Tibial artery (tissue), 4 donors: ENCODE data around the gene RNASEH1.
A peak's percentile ranks its signal among the peaks of the same experiment; 100 is the strongest.

ENCODE experiments used
- DNase-seq, 2 donors: peaks; one replicate each; pipeline ENCODE4 v3.0.0-alpha.2; 2019
- H3K27ac ChIP-seq, 2 donors: fragments of 200-600 bp; sonication (generic) in 1 of 2; 1 replicate in 1 of 2; 2 replicates in 1 of 2; pipeline ENCODE4 v1.5.1; 2018 to 2019; ENCODE audit warnings: mild to moderate bottlenecking in 1 of 2
- H3K27me3 ChIP-seq, 2 donors: fragments of 200-600 bp; sonication (generic) in 1 of 2; one replicate each; pipeline versions ENCODE4 v1.5.1 to v1.6.0; 2016 to 2019
- H3K36me3 ChIP-seq, 3 donors: fragments of 200-600 bp; sonication (generic) in 2 of 3; one replicate each; pipeline ENCODE4 v1.5.1; 2016 to 2019; ENCODE audit warnings: mild to moderate bottlenecking in 2 of 3
- H3K4me1 ChIP-seq, 4 donors: fragments of 200-600 bp; sonication (generic) in 2 of 4; 1 replicate in 3 of 4; 2 replicates in 1 of 4; pipeline ENCODE4 v1.5.1; 2016 to 2019
- H3K4me3 ChIP-seq, 2 donors: fragments of 200-600 bp; sonication (generic) in 1 of 2; 1 replicate in 1 of 2; 2 replicates in 1 of 2; pipeline ENCODE4 v1.5.1; 2018 to 2019; ENCODE audit warnings: mild to moderate bottlenecking in 2 of 2
- H3K9me3 ChIP-seq, 3 donors: fragments of 200-600 bp; sonication (generic) in 1 of 3; one replicate each; pipeline ENCODE4 v1.5.1; 2016 to 2019
- intact Hi-C: fragments of 100-400 bp; cut with DNase I; formaldehyde crosslinking; loops from one replicate; pipeline ENCODE4 v1.15.0; 2023; ENCODE audit warnings: low total_unique reads
- TF ChIP-seq, protein P1 (sequence below), 2 experiments: fragments of 200-600 bp in 1 of 2; fragments of 450-650 bp in 1 of 2; IDR thresholded peaks; one replicate each; pipeline ENCODE4 v1.5.1; 2017 to 2019; ENCODE audit warnings: antibody characterized with exemption in 2 of 2, mild to moderate bottlenecking in 1 of 2, moderate library complexity in 1 of 2

Gene RNASEH1

DNA sequence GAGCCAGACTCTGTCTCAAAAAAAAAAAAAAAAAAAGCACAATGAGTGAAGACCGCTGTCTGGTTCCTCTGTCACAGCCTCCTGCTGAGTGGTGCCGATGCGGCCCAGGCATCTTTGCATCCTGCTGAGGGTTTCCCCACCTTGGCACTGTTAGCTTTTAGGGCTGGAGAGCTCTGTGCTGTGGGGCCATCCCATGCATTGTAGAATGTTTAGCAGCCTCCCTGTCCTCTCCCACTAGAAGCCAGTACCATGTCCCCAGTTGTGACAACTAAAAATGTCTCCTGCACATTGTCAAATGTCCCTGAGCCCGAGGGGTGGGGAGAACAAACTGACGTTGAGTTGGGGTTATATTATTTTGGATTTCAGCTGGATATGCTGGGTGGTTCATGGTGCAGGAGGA, 28.9 kb upstream of the RNASEH1 start:
- TF ChIP-seq, protein P1, sequence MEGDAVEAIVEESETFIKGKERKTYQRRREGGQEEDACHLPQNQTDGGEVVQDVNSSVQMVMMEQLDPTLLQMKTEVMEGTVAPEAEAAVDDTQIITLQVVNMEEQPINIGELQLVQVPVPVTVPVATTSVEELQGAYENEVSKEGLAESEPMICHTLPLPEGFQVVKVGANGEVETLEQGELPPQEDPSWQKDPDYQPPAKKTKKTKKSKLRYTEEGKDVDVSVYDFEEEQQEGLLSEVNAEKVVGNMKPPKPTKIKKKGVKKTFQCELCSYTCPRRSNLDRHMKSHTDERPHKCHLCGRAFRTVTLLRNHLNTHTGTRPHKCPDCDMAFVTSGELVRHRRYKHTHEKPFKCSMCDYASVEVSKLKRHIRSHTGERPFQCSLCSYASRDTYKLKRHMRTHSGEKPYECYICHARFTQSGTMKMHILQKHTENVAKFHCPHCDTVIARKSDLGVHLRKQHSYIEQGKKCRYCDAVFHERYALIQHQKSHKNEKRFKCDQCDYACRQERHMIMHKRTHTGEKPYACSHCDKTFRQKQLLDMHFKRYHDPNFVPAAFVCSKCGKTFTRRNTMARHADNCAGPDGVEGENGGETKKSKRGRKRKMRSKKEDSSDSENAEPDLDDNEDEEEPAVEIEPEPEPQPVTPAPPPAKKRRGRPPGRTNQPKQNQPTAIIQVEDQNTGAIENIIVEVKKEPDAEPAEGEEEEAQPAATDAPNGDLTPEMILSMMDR (IDR thresholded peaks at IDR 0.05) = no peak
- no peak overlapping the region for H3K27ac ChIP-seq
- DNase-seq = no peak
- intact Hi-C loops = no loop called here
- H3K27me3 ChIP-seq = no peaks in the 10 kb centered on the region
- no peaks in the 10 kb centered on the region for H3K9me3 ChIP-seq
- peaks cover 0 to 19% (median 5%) of the 10 kb centered on the region in 4 donors for H3K4me1 ChIP-seq
- peaks cover 3 to 21% (median 4%) of the 10 kb centered on the region in 3 donors for H3K36me3 ChIP-seq
- H3K4me3 ChIP-seq = no peak overlapping the region

GRCh38 chr2:3586220-3586619, 28.1 kb upstream of the RNASEH1 start:
- intact Hi-C loops = no loop called here
- H3K27me3 ChIP-seq = no peaks in the 10 kb centered on the region
- H3K4me3 ChIP-seq = no peak overlapping the region
- no peaks in the 10 kb centered on the region for H3K9me3 ChIP-seq
- no peak for DNase-seq
- H3K36me3 ChIP-seq = peaks cover 11 to 29% (median 12%) of the 10 kb centered on the region in 3 donors
- H3K27ac ChIP-seq = peak overlapping the region; percentile 64 to 80
- peaks cover 0 to 19% (median 5%) of the 10 kb centered on the region in 4 donors for H3K4me1 ChIP-seq
- TF ChIP-seq, protein P1 (IDR thresholded peaks at IDR 0.05) = no peak

DNA sequence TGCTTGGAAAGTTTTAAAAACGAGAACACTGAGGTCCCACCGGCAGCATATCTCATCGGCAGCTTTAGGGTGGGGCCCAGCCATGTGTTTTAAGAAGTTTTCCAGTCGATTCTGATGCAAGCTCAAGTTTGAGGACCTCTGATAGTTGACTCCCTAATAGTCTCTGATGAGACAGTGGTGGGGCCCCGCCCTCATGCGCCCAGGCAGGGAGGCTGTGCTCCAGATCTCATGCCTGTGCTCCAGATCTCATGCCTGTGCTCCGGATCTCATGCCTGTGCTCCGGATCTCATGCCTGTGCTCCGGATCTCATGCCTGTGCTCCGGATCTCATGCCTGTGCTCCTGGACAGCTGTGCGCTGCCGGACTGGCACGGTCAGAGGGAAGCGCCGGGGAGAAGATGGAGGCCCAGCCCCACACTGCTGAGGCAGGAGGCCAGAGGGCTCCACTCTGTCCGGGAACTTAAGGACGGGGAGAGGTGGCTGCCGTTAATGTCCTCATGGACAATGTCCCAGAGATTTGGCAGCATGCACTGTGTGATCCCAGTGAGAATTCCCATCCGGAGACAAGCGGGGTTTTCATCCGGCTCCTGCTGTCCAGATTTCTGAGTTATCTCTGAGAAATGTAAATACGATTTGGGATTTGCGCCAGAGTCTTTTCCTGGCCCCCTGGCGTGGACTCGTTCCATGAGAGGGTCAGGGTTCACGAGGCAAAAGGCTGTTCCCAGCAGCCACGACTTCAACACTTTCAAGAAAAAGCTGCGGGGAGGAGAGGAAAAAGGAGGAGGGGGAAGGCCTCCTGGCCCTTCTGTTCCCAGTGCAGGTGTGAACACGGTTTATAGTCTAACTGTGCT, 27.4 kb upstream of the RNASEH1 start:
- Histone ChIP-seq H3K4me3 (peak overlapping the region; percentile 27 to 30), H3K27me3 (no peaks in the 10 kb centered on the region), H3K4me1 (peaks cover 0 to 19% (median 5%) of the 10 kb centered on the region in 4 donors), H3K27ac (peak overlapping the region; percentile 64 to 80), H3K9me3 (no peaks in the 10 kb centered on the region), H3K36me3 (peaks cover 18 to 36% (median 19%) of the 10 kb centered on the region in 3 donors)
- DNase-seq = peak; percentile 40 to 75
- TF ChIP-seq, protein P1 (IDR thresholded peaks at IDR 0.05) = no peak
- intact Hi-C loops = no loop called here

DNA sequence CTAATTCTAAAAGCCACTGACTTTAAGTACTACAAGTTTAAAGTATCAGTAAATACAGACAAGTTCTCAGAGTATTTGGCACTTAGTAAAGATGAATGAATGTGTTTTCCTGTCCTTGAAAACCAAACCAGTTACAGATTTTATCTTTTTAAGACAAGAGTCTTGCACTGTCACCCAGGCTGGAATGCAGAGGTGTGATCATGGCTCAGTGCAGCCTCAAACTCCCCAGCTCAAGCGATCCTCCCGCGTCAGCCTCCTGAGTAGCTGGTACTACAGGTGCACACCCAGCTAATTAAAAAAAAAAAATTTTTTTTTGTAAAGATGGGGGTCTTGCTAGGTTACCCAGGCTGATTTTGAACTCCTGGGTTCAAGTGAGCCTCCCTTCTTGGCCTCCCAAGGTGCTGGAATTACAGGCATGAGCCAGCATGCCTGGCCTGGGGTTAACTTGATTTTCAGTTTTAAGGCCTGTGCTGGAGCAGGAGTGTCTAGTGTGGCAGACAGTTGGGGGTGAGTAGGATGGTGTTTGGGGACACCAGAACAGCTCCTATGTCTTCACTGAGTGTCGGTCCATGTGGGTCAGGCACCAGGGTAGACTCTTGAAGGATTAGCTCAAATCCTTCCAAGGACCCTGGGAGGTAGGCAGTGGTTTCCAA, 26.6 kb upstream of the RNASEH1 start:
- H3K27ac ChIP-seq = peak overlapping the region; percentile 64 to 80
- intact Hi-C loops = no loop called here
- H3K9me3 ChIP-seq = no peaks in the 10 kb centered on the region
- H3K36me3 ChIP-seq = peaks cover 25 to 44% (median 26%) of the 10 kb centered on the region in 3 donors
- TF ChIP-seq, protein P1 (IDR thresholded peaks at IDR 0.05) = no peak
- peaks cover 0 to 19% (median 5%) of the 10 kb centered on the region in 4 donors for H3K4me1 ChIP-seq
- DNase-seq = no peak
- peak overlapping the region in 1 of 2 donors; percentile 27 for H3K4me3 ChIP-seq
- H3K27me3 ChIP-seq = no peaks in the 10 kb centered on the region

- Histone ChIP-seq H3K4me3 (no peak overlapping the region), H3K27me3 (no peaks in the 10 kb centered on the region), H3K36me3 (peaks cover 30 to 50% (median 33%) of the 10 kb centered on the region in 3 donors), H3K27ac (peak overlapping the region in 1 of 2 donors; percentile 80), H3K4me1 (peaks cover 0 to 21% (median 5%) of the 10 kb centered on the region in 4 donors), H3K9me3 (no peaks in the 10 kb centered on the region)
- intact Hi-C loops = no loop called here
- TF ChIP-seq, protein P1 (IDR thresholded peaks at IDR 0.05) = no peak
- DNase-seq = no peak
These were observed 25.9 kb upstream of the RNASEH1 start for GRCh38 chr2:3584076-3584475.
